Left cardiac atrium (tissue), 4 donors: ENCODE measurements around the gene KCTD16. TPM values are rescaled to one million over a fixed set of nuclear protein-coding genes. Genes with fewer than 3 reads are reported as not detected.

Experiments used
- ATAC-seq, 2 donors: fragments of 200-7000 bp; cut with Tn5 transposase; one replicate each; pipeline ENCODE4 v1.9.1; 2020; ENCODE audit warnings: mild to moderate bottlenecking in 2 of 2, moderate library complexity in 2 of 2
- DNase-seq: peaks from one replicate; pipeline ENCODE4 v3.0.0-alpha.2; 2020
- intact Hi-C, 2 donors: fragments of 100-400 bp; cut with DNase I; formaldehyde crosslinking; loops; one replicate each; pipeline versions ENCODE4 v1.14.1 to v1.15.1; 2022 to 2023
- total RNA-seq, 2 donors: library from RNA; stranded (reverse); fragmentation: NEBNext Ultra II Directional; extraction: Animal tissue kit (Norgen Biotek cat#: 25700); gene quantifications; one replicate each; pipeline ENCODE4 v1.2.1, GENCODE V29; 2021
- donor health status: DM: no; HTN: yes; CAD: no.
- donor health status: DM: no; HTN: yes; CAD: no; lungs with severe emphysema.
- donor health status: DM: yes; HTN: yes; CAD: no.
- donor health status: Dilated cardiomyopathy.

The KCTD16 gene
- total RNA-seq, 2 donors from 2014 or later = 0.15 TPM; not detected in 1

DNA sequence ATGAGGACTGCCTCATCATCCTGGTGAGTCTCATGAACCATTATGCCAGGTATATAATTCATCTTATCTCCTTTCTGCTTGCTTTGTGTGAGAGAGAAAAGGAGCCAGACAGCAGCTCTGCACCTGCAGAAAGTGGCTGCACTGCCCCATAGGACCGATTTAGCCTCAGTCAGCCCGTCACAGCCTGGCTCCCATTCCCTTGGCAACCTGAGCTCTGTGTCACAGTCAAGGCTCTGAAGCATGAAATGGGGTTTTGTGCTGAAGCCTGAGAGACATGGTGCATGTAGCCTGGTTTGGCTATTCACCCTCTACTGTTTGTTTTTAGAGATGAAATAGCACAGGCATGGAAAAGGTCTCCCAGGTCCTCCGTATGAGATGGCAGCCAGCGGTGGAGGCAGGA lies 198.3 kb downstream of the KCTD16 start:
- intact Hi-C loops = no loop called here
- no peak for ATAC-seq
- DNase-seq = no peak

DNA sequence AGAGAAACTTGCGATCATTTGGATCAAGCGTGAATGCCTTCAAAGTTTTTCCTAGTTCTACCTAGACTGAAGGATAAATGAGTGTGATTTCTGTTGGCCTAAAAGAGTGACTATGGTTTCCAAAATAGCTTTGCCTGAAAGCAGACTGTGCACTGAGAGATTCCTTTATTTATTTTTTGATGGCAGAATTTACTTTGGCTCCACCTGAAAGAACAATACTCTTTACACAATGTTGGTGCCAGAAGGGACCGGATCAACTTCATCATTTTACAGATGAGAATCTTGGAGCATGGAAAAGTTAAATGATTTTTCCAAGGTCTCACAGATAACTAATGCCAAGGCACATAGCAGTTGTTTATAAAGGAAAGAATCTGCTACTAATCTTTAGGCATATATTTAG lies 199.6 kb downstream of the KCTD16 start:
- DNase-seq (no peak), ATAC-seq (no peak)
- intact Hi-C loops = no loop called here

DNA sequence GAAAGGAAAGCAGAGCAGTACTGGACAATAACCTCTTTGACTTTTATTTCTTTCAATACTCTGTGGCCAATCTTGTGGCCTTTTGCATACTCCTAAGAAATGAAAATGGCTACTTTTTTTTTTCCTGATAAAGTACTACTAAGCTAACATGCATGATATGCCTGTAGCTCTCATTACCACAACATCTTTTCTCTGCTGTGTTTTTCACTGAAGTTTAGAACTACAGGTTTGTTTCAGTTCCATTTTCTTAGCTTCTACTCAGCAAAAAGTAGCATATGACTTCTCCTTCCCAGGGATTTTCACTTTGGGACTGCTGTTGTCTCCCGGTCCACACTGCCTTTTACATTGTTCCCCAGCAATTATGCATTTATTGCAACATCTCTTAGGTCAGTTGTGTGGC lies 204.0 kb downstream of the KCTD16 start:
- intact Hi-C loops = no loop called here
- DNase-seq = no peak
- ATAC-seq = no peak

DNA sequence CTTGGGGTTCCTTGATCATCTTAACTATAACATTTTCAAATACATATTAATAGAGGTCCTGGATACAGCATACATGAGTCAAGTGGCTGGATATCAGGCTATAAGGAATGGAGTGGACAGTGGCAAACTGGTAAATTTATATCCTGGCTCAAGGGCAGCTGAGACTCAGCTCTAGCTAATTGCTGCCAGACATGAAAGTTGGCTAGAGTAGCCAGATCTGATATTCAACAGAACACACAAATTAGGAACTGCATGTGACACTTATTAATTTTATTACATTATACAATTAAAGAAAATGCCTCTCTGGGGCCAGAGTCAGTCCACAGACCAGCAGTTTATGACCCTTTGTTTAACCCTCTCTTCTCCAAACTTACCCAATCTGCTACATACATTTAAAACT lies 206.5 kb downstream of the KCTD16 start:
- ATAC-seq (no peak), DNase-seq (no peak)
- intact Hi-C loops = no loop called here

DNA sequence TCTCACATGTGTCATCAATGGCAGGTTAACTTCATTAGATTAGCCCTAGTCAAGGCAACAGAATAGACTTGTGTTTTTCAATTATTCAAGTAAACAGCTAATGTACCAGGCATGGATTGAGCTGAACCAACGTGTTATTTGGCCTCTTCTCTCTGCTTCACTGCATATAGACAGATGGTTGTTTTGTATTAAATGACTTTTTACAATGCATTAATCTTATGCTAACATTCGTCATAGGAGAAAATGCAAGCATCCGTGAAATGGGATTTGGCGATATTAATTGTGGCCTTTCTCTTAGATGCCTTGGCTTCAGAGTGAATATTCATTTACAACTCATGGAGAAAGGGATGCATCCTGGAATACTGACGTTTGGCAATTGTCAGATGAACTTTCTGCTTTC lies 208.0 kb downstream of the KCTD16 start:
- ATAC-seq (no peak), DNase-seq (no peak)
- intact Hi-C loops = no loop called here

DNA sequence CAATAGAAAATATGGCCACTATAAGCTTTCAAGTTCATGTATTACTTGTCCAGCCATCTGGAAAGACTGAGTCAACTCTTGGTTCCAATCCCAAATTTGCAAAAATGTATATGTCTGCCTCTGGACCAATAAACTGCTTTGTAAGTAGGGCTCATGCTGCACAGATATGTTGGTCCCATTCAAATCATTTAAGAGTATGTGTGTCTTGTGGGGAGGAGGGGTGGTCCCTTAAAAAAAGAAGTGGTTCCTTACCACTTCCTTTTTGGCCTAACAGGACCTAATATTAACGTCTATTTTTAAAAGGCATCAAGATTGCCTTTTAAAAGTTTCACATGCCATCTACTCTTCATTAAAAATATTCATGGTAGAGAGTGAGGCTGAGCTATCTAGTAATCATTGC lies 214.9 kb downstream of the KCTD16 start:
- intact Hi-C loops = no loop called here
- no peak for ATAC-seq
- DNase-seq = no peak

DNA sequence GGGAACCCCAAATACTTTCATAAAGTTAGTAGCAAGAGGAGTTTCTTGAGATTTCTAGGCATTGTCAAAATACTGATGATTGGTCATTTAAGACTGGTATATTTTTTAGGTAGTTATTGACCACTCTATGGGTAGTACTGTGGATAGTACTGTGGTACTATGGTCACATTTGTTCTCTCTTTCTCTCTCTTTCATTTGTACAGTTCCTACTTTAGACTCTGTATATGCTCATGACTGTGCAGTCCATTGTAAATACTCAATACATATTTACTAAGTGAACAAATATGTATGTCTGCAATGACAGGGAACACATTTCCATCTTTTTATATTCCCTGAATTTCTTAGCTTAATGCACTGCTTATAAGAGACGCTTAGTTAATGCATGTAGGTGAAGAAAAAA lies 215.6 kb downstream of the KCTD16 start:
- no peak for ATAC-seq

DNA sequence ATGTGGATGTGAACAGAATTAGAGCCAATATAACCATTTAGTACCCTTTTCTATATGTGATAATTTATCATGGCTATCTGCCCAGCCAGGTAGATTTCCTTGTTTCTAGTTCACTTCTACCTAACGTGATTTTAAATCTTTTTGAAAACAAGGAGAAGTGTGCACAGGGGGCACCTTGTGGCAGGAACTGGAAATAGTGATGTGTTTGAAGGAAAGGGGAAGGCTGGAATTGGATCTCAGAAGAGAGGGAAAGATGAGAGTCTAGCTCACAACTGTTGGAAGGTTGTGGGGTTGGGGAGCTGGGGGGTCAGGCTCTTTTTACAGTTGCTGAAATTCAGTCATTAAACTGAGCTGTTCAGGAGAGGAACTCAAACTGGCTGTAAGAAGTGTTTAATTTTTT lies 219.5 kb downstream of the KCTD16 start:
- DNase-seq (no peak), ATAC-seq (no peak)
- intact Hi-C loops = loop anchor here in 1 of 2 donors (10.0 kb wide), 1 partner anchor 185 kb away; no protein-coding TSS in a partner anchor

More for the DNA sequence above, 215.6 kb downstream of the KCTD16 start:
- intact Hi-C loops = no loop called here
- DNase-seq = no peak

DNA sequence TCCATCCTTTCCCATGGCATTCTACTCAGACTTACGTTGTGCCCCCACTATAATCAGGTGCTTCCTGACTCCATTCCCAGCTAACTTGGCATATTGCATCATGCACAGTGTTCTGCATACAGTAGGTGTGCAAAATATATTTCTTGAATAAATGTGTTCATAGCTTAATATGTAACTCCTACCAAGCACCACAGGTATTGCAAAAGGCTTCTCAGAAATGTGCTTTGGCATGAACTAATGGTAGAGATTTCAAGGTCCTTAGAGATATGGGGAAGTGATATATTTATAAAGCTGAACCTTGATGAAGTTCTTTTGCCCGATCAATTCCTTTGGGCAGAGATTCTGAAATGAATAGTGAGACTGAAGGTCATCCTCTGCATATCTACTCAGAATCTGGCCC lies 220.4 kb downstream of the KCTD16 start:
- ATAC-seq (no peak), DNase-seq (no peak)
- intact Hi-C loops = loop anchor here in 1 of 2 donors (10.0 kb wide), 1 partner anchor 186 kb away; no protein-coding TSS in a partner anchor

DNA sequence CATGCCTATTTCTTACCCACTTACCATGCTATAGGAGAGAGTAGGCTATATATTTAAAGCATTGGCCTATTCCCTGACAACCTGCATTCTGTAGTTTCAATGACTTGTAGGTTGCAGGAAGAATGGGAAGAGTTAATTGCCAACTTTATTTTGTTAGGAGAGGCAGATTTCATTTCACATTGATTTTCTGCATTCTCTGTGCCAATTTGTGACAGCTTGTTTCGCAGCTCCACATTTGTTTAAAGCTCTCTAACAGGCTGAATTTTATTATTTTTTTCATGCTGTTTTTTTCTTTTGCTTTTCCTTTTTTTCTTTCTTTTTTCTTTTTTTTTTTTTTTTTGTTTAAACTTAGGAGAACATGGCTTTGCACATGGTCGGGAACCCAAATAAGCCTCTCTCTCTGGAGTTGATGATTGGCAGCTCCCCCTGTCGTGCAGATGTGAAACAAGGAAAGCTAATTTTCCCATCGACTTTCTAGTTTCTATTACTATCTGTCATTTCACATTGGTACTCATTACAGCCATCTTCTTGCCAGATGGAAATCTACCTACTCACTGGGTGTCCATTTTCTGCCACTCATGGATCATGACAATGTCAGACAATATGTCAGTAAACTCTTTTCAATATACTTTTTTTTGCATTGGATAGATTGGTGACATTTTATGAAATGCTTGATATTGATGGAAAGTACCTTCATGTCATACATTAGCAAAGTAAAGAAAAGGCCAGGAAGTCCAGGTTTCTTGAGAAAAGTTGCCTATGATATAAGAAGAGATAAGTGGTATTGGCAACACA lies 223.2 kb downstream of the KCTD16 start:
- DNase-seq = no peak
- ATAC-seq = no peak
- intact Hi-C loops = loop anchor here in 1 of 2 donors (10.0 kb wide), 1 partner anchor 189 kb away; no protein-coding TSS in a partner anchor

DNA sequence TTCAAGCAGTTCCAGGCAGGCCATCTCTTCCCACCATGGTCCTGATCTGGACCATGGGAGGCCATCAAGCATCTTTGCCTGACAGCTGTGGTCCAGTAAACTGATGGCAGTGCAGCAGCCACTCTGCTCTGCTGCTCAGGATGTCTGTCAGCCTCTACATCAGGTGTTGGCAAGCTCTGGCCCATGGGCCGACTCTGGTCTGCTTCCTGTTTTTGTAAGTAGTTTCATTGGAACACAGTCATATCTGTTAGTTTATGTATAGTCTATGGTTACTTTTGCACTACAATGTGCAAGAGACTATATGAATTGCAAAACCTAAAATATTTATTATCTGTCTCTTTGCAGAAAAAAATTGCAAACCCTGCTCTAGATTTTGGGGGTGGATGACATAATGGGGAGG lies 225.0 kb downstream of the KCTD16 start:
- ATAC-seq (no peak), DNase-seq (no peak)
- intact Hi-C loops = loop anchor here in 1 of 2 donors (10.0 kb wide), 1 partner anchor 191 kb away; no protein-coding TSS in a partner anchor

DNA sequence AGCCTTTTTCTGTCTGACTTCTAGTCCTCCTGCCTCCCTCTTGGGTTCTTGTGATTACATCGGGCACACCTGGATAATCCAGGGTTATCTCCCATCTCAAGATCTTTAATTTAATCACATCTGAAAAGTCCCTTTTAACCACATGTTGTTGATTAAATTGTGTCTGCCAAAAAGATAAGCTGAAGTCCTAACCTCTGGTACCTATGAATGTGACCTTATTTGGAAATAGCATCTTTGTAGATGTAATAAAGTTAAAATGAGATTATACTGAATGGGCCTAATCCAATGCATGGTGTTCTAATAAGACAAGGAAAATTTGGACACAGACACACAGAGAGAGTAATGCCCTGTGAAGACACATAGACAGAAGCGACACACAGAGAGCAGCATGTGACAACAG lies 232.4 kb downstream of the KCTD16 start:
- ATAC-seq = no peak
- DNase-seq = no peak
- intact Hi-C loops = no loop called here

DNA sequence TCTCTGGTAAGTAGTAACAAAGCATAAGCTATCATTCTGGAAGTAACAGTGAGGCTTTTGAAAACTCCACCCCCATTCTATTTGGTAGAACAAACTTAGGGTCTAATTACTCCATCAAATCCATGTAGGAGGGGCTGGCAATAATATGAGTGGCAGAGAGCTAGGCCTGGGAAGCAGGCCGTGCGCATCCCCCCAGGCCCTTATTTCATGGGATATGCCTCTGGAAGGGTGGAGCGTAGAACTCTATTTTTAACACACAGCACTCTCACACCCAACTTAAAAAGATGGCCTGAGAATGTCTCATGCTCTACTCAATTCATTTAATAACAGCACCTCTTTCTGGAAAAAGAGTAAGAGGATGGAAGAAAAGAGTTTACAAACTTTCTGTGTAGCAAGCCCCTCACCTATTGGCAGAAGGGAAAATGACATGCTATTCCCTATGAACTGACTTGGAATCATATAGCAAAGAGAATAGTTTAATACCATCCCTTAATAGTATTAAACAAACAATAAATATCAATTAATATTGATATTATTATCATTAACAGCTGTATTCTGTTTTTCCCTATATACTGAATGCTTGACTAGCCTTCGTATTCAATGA lies 233.2 kb downstream of the KCTD16 start:
- DNase-seq (no peak), ATAC-seq (no peak)
- intact Hi-C loops = no loop called here

DNA sequence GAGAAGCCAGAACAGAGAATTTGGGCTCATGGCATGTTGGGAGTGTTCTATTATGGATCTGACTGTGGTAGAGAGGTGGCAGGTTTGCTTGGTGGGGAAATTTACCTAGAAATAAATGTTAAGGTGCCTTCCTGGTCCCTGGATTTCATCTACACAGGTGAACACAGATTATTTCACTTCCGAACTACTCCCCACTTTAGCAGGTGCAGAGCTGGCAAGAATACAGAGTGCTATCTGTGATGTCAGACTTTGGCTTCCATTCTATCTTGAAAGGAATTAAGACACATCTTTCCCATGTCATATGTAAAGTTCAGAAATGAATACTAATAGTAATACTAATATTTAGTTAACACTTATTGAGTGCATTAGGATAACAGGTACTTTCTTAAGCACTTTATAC lies 234.0 kb downstream of the KCTD16 start:
- no peak for ATAC-seq
- no peak for DNase-seq
- intact Hi-C loops = no loop called here

DNA sequence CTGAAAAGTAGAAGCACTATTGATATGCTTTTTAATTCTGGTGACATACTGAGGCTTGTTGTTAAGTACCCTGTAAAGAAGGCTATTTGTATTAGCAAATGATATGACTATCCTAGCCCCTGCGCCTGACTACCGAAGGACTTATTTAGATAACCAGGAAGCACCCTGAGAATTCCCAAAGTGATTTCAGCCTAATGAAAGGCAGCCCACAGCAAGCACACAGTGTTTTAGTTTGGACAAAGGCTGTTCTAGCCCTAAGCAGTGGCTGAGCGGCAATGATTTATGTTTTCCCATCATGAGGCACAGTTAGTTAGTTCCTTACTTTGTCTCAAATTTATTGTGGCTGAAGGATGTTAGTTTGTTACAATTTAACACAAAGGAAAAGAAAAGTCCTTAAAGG lies 235.3 kb downstream of the KCTD16 start:
- peak in 1 of 2 donors; percentile 38 for ATAC-seq
- no peak for DNase-seq
- intact Hi-C loops = no loop called here

DNA sequence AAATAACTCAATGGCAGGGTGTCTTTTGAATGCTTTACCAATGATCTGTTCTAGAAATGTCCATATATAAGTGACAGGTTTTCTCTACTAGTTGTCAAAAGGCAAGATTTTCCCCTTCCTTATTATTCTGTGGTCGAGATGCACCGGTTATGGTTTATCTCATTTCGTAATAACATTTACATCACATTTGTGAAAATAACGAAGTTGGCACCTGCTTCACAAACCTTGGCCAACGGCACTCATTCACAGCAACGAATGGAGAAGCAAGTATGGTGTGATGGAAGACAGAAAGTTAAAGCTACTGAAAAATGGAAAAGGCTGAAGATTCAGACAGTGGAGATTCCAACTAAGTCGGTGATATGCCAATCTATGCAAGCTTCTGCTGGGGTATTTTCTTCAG lies 235.8 kb downstream of the KCTD16 start:
- DNase-seq (no peak), ATAC-seq (no peak)
- intact Hi-C loops = no loop called here

DNA sequence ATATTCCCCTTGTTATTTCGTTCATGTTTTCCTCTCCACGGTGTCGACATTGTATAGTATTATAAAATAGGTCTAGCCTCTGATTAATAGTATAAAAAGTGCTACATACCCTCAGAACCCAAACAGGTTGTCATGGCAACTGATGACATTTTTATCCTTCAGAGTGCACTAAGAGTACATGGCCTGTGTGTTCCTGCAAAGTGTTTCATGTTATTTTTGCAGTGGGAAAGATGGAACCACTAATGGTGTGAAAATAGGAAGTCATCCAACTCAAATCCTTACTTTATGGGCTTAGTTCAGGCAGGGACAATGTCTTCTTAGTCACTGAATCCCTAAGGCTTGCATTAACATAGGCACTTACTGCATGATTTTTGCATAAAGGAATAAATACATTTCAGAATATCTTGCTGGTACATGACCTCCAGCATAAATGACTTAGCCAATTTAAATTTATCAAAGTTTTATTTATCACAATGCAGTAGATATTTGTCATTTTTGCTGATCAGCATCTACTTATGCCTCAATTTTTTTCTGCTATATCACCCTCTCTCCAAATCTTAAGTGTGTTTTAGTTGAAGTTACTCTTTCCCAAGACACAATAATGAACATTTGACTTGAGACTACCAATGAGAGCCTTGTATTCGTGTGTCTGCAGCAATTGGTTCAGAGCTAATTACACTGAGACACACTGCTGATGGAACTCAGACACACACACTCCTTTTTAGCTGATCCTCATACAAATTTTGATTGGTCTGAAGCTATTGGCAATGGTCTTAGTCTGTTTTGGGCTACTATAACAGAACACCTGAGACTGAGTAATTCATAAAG lies 243.7 kb downstream of the KCTD16 start:
- no peak for DNase-seq
- peak; percentile 44 to 74 for ATAC-seq
- intact Hi-C loops = no loop called here

DNA sequence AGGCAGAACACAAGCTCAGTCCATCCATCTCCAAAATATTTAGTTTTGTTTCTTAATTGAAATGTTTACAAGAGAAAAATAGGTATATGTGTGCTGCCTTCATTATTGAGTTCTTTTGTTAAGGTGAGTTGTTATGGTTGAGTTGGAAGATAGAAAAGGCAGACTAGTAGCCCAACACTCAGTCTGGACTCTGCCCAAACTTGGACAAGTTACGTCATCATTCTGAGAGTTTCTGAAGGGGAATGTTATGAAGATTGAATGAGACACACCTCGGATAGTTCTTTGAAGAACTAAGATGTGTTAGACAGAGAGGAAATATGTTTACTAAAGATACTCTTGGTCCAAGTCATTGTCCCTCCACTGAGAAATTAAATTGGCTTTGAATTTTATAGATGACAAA lies 245.5 kb downstream of the KCTD16 start:
- intact Hi-C loops = no loop called here
- DNase-seq (no peak), ATAC-seq (no peak)

DNA sequence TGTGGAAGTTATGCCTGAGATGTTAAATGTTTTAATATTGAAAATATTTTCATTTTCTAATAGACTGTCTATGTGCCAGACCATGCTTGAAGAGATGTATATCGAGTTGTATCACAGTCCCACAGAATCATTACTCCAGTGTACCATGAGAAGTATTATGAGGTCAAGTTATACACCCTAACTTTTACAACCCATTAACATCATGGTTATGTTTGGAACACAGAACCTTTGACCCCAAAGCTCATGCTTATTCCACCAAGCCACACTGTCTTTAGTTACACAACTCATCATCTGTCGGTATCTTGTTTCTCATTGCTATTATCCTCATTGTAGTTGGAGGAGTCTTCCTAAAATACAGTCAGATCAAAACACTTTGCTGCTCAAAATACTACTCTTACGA lies 248.0 kb downstream of the KCTD16 start:
- ATAC-seq (no peak), DNase-seq (no peak)
- intact Hi-C loops = no loop called here

DNA sequence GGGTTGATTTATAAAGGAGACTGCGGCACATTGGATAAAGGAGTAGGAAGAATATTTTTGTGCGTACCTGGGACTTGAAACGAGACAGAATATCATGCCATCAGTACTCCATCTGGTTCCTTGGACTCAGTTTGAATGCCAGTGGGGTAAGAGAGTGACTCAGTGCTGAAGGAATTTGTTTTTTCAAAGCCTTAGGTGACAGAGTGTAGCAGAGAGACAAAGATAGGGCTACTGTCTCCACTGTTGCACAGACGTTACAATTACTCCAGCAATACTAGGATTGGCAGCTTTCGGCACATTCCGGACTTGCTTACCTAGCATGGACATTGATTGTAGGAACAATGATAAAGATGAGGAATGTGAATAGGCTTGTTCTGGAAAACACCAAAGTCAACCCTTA lies 250.7 kb downstream of the KCTD16 start:
- ATAC-seq = peak; percentile 70 to 85

More for the DNA sequence above, 250.7 kb downstream of the KCTD16 start:
- no peak for DNase-seq
- intact Hi-C loops = no loop called here
